Measurements from ENCODE around the gene LDLRAD3.
"Not testable (repeated sequence)": the region's sequence is repeated elsewhere in the genome, so short reads cannot be mapped to it uniquely, and the experiment has no call there.

Gene LDLRAD3

GRCh38 chr11:36035999-36036398 is 92.1 kb downstream of the LDLRAD3 start:
- DNase-seq (ENCODE audit: extremely low spot score, insufficient read length, low read depth) (no peak), FAIRE-seq (no peak)

- FAIRE-seq (no peak), DNase-seq (ENCODE audit: extremely low spot score, insufficient read length, low read depth) (no peak)
Observed at GRCh38 chr11:36037031-36037430, 93.2 kb downstream of the LDLRAD3 start.

GRCh38 chr11:36038541-36038940 is 94.7 kb downstream of the LDLRAD3 start:
- FAIRE-seq, result no peak
- DNase-seq (ENCODE audit: extremely low spot score, insufficient read length, low read depth), result no peak

GRCh38 chr11:36039471-36039870 is 95.6 kb downstream of the LDLRAD3 start:
- FAIRE-seq (no peak), DNase-seq (ENCODE audit: extremely low spot score, insufficient read length, low read depth) (no peak)

- DNase-seq (ENCODE audit: extremely low spot score, insufficient read length, low read depth) (no peak), FAIRE-seq (no peak)
Observed at GRCh38 chr11:36041988-36042611, 98.2 kb downstream of the LDLRAD3 start.

- no peak for FAIRE-seq
Observed at GRCh38 chr11:36044636-36045035, 100.8 kb downstream of the LDLRAD3 start.

GRCh38 chr11:36045945-36046344 is 102.1 kb downstream of the LDLRAD3 start:
- not testable (repeated sequence) for DNase-seq (ENCODE audit: extremely low spot score, insufficient read length, low read depth); FAIRE-seq

More at GRCh38 chr11:36044636-36045035, 100.8 kb downstream of the LDLRAD3 start:
- DNase-seq (ENCODE audit: extremely low spot score, insufficient read length, low read depth), result no peak

GRCh38 chr11:36046932-36047331 is 103.1 kb downstream of the LDLRAD3 start:
- no peak for FAIRE-seq
- no peak for DNase-seq (ENCODE audit: extremely low spot score, insufficient read length, low read depth)

GRCh38 chr11:36047344-36047743 is 103.5 kb downstream of the LDLRAD3 start:
- FAIRE-seq (no peak), DNase-seq (ENCODE audit: extremely low spot score, insufficient read length, low read depth) (no peak)

- DNase-seq (ENCODE audit: extremely low spot score, insufficient read length, low read depth), result no peak
- no peak for FAIRE-seq
Observed at GRCh38 chr11:36048496-36049247, 104.8 kb downstream of the LDLRAD3 start.

- no peak for FAIRE-seq
- DNase-seq (ENCODE audit: extremely low spot score, insufficient read length, low read depth), result no peak
Observed at GRCh38 chr11:36051235-36052144, 107.6 kb downstream of the LDLRAD3 start.

- FAIRE-seq (no peak), DNase-seq (ENCODE audit: extremely low spot score, insufficient read length, low read depth) (no peak)
Observed at GRCh38 chr11:36053281-36053680, 109.4 kb downstream of the LDLRAD3 start.

GRCh38 chr11:36053862-36054261 is 110.0 kb downstream of the LDLRAD3 start:
- FAIRE-seq, result no peak
- no peak for DNase-seq (ENCODE audit: extremely low spot score, insufficient read length, low read depth)

GRCh38 chr11:36054628-36055027 is 110.8 kb downstream of the LDLRAD3 start:
- no peak for DNase-seq (ENCODE audit: extremely low spot score, insufficient read length, low read depth)
- no peak for FAIRE-seq

- DNase-seq (ENCODE audit: extremely low spot score, insufficient read length, low read depth) (no peak), FAIRE-seq (no peak)
Observed at GRCh38 chr11:36056160-36056751, 112.4 kb downstream of the LDLRAD3 start.

GRCh38 chr11:36057379-36058042 is 113.6 kb downstream of the LDLRAD3 start:
- no peak for FAIRE-seq
- no peak for DNase-seq (ENCODE audit: extremely low spot score, insufficient read length, low read depth)

GRCh38 chr11:36059660-36060059 is 115.8 kb downstream of the LDLRAD3 start:
- FAIRE-seq (no peak), DNase-seq (ENCODE audit: extremely low spot score, insufficient read length, low read depth) (no peak)

GRCh38 chr11:36060926-36061325 is 117.1 kb downstream of the LDLRAD3 start:
- FAIRE-seq (no peak), DNase-seq (ENCODE audit: extremely low spot score, insufficient read length, low read depth) (no peak)

- FAIRE-seq (no peak), DNase-seq (ENCODE audit: extremely low spot score, insufficient read length, low read depth) (no peak)
Observed at GRCh38 chr11:36061471-36061870, 117.6 kb downstream of the LDLRAD3 start.

Data from GM18507 (cell line).